Esophagus (tissue), 2 donors: ENCODE measurements around the gene VRK1. TPM values are rescaled to one million over a fixed set of nuclear protein-coding genes. Genes with fewer than 3 reads are reported as not detected.

Experiments used
- H3K27ac ChIP-seq, 2 donors: one replicate each; pipeline ENCODE4 v1.5.1; 2013; ENCODE audit warnings: low read depth in 2 of 2, mild to moderate bottlenecking in 2 of 2, inconsistent platforms in 1 of 2, low read length in 1 of 2, moderate library complexity in 1 of 2
- H3K27me3 ChIP-seq, 2 donors: one replicate each; pipeline ENCODE4 v1.6.1; 2013; ENCODE audit warnings: low read length in 2 of 2, control low read depth in 1 of 2, mild to moderate bottlenecking in 1 of 2; ENCODE audit not compliant: insufficient read depth in 2 of 2, control insufficient read depth in 1 of 2
- H3K36me3 ChIP-seq, 2 donors: one replicate each; pipeline ENCODE4 v1.6.1; 2013; ENCODE audit warnings: low read length in 1 of 2; ENCODE audit not compliant: control insufficient read depth in 2 of 2, insufficient read depth in 2 of 2
- H3K4me1 ChIP-seq, 2 donors: one replicate each; pipeline ENCODE4 v1.6.1; 2013; ENCODE audit warnings: low read length in 1 of 2; ENCODE audit not compliant: control insufficient read depth in 2 of 2, insufficient read depth in 2 of 2
- H3K4me3 ChIP-seq, 2 donors: one replicate each; pipeline ENCODE4 v1.5.1; 2013; ENCODE audit warnings: low read length in 2 of 2, mild to moderate bottlenecking in 2 of 2, low read depth in 1 of 2, moderate library complexity in 1 of 2
- H3K9me3 ChIP-seq, 2 donors: one replicate each; pipeline ENCODE4 v1.6.1; 2013; ENCODE audit warnings: mild to moderate bottlenecking in 2 of 2, low read depth in 1 of 2, low read length in 1 of 2, moderate library complexity in 1 of 2; ENCODE audit not compliant: control insufficient read depth in 2 of 2, insufficient read depth in 1 of 2
- WGBS, 2 donors: extraction: QIAGEN DNeasy Blood & Tissue Kit; methylation state at CpG; one replicate each; pipeline ENCODE4 v1.1.7; 2013; 5-methylcytosine and 5-hydroxymethylcytosine counted together
- polyA plus RNA-seq, 2 donors: library from polyadenylated mRNA; stranded (reverse); fragments of 200-250 nt; gene quantifications; one replicate each; pipeline ENCODE4 v1.2.3, GENCODE V29; 2013
- donor health status: healthy with polysubstance abuse.
- donor health status: Bipolar disorder and iron deficiency.

Gene VRK1
- polyA plus RNA-seq, 2 donors = 8.3 to 12.8 TPM

DNA sequence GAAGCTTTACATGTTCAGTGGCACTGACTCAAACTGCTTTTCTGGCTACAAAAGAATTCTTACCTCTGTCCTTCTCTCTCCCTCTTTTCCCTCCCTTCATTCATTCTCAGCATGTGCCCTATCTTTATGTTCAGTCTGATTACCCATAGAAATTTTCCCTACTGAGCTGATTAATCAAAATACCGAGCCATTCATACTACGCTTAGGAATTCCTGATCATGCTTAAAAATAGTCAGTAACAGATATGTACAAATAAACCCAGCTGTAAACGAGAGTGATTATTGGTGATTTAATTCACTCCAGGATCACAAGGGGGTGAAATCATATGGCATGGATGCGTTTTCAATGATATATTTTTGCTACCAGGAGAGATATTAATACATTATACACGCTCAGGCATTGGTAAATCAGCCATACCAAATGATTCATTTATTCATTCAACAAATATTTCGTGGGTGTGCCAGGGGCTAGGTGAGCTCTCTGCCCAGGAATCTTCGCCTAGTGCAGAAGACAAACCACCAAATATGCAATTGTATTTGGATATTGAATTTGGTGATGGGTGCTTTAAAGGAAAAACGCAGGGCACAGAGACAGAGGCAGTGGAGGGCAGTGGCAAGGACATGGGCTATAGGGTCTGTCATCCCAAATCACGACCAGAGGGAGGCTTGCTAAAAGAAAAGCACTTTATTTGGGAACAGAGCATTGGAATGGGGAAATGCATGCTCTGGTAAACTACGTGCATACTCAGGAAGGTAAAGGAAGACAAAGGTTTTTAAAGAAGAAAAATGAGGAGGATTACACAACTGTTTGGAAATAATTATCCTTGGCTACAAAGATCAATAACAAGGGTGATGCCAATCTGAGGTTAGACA lies 13.9 kb upstream of the VRK1 start:
- Histone ChIP-seq H3K4me3 (no peak overlapping the region), H3K27ac (no peak overlapping the region), H3K27me3 (no peaks in the 10 kb centered on the region), H3K9me3 (peaks cover 0 to 1% of the 10 kb centered on the region in 2 donors), H3K4me1 (no peaks in the 10 kb centered on the region), H3K36me3 (no peaks in the 10 kb centered on the region)
- 67 to 69% methylated on average over 10 of the region's 10 CpGs for WGBS, 2 donors

DNA sequence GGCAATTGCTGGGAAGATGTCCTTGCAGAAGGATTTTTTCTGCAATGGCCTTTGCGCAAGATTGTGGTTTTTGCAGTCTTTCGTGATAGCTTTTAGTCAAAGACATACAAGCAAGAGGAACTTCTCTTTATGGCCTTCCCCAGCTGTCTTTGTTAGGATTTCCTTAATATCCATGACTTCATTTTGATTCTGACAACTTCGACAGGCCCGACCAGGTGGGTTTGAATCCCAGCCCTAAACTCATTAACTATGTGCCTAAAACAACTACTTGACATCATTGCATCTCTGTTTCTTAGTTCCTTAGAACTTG lies 13.3 kb upstream of the VRK1 start:
- Histone ChIP-seq H3K4me3 (no peak overlapping the region), H3K36me3 (no peaks in the 10 kb centered on the region), H3K4me1 (no peaks in the 10 kb centered on the region), H3K27me3 (no peaks in the 10 kb centered on the region), H3K9me3 (peaks cover 0 to 1% of the 10 kb centered on the region in 2 donors), H3K27ac (no peak overlapping the region)
- WGBS, 2 donors = 71 to 73% methylated on average over 4 of the region's 4 CpGs

DNA sequence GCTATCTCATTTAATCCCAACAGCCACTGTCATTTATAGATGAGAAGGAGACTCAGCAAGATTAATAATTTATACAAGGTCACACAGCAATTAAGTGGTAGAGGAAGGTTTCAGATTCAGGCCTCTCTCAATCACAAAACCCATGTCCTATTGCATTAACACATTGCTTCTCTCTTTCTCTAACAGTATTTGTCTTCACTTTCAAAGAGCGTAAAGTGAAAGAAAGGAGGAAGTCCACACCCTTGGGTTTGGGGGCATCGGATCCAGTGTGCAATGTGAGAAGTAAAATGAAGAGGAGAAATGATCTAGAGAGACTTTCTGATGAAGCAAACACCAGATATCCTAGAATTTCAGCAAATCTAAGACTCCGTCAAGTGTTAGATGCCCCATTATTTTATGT lies 7.0 kb upstream of the VRK1 start:
- Histone ChIP-seq H3K4me1 (no peaks in the 10 kb centered on the region), H3K27ac (no peak overlapping the region), H3K4me3 (no peak overlapping the region), H3K9me3 (peaks cover 0 to 1% of the 10 kb centered on the region in 2 donors), H3K36me3 (no peaks in the 10 kb centered on the region), H3K27me3 (no peaks in the 10 kb centered on the region)
- WGBS, 2 donors = 44 to 59% methylated on average over 3 of the region's 3 CpGs

DNA sequence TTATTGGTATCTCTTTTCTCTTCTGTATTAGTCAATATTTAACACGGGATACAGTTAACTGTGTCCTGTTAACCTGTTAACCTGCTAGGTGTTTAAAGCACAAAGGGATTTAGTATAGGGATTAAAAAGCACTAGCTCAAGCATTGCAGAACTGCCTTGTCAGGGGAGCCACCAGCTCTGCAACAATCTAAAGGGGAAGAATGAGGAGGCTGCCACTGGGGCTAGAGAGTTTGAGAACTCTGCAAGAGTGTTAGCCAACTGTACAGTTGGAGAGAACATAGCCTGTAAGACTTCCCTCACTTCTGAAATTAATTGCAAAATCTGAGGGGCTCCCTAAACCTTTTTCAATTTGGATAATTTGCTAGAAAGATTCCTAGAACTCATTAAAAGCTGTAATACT lies 6.5 kb upstream of the VRK1 start:
- Histone ChIP-seq H3K9me3 (peaks cover 0 to 1% of the 10 kb centered on the region in 2 donors), H3K27ac (no peak overlapping the region), H3K4me1 (no peaks in the 10 kb centered on the region), H3K4me3 (no peak overlapping the region), H3K27me3 (no peaks in the 10 kb centered on the region), H3K36me3 (no peaks in the 10 kb centered on the region)
- WGBS, 2 donors = 67 to 74% methylated on average over 1 of the region's 1 CpG

DNA sequence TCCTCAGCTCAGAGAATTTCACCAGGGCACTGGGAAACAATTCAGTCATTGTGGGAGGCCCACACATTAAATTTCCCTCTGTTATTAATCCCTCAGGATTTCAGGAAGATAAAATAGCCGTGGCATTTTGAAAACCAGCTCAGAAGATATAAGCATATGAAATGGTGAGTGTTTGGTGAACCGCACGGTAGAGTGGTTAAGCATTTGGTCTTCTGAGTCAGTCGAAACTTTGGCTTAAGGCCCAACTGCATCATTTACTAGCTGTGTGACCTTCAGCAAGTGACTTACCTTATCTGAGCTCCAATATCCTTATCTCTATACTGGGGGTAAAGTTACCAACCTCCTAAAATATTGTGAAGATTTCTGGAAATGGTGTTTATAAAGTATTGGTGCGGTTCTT lies 5.2 kb upstream of the VRK1 start:
- Histone ChIP-seq H3K27ac (no peak overlapping the region), H3K4me1 (no peaks in the 10 kb centered on the region), H3K27me3 (no peaks in the 10 kb centered on the region), H3K4me3 (no peak overlapping the region), H3K36me3 (no peaks in the 10 kb centered on the region), H3K9me3 (no peaks in the 10 kb centered on the region)
- 77 to 82% methylated on average over 5 of the region's 5 CpGs for WGBS, 2 donors

DNA sequence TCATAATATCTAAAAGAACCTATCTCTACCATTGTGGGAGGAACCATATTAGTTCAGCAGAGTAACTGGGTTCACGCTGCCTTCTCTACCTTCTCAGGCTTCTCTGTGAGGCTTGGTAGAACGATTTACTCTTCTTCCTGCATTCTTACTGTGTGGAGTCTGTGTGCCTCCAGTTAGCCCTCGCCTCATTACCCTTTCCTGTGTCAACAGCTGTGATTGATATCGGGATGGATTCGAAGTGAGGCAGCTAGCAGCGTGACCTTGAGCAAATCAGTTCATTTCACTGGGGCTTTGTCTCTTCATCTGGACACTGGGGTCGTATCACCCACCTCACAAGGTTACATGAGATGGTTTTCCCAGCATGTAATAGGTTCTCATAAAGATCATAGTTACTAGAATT lies 4.6 kb upstream of the VRK1 start:
- Histone ChIP-seq H3K27ac (no peak overlapping the region), H3K4me3 (no peak overlapping the region), H3K27me3 (no peaks in the 10 kb centered on the region), H3K36me3 (no peaks in the 10 kb centered on the region), H3K9me3 (no peaks in the 10 kb centered on the region), H3K4me1 (no peaks in the 10 kb centered on the region)
- WGBS, 2 donors = 43 to 56% methylated on average over 7 of the region's 7 CpGs

DNA sequence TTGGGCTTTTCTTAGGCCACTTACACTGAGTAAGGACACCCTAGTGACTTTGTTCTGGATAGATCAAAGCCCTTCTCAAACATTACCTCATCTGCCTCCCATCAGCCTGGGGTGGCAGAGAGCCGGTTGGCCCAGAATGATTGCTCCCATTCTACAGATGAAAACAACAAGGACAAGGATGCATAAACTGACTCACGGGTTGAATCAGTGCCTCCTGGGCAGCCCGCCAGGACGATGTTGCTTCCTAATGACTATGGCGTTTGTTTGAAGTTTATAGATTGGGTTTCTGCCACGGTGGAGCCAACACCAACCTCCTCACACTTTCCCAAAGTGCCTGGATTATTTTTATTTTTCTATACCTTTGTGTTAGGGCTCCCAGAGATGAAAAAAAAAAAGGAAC lies 3.6 kb upstream of the VRK1 start:
- H3K9me3 ChIP-seq = no peaks in the 10 kb centered on the region
- no peaks in the 10 kb centered on the region for H3K27me3 ChIP-seq
- H3K4me1 ChIP-seq = peaks cover 0 to 4% of the 10 kb centered on the region in 2 donors
- H3K36me3 ChIP-seq = no peaks in the 10 kb centered on the region
- H3K27ac ChIP-seq = no peak overlapping the region
- 44 to 47% methylated on average over 6 of the region's 6 CpGs for whole genome bisulfite sequencing, 2 donors
- no peak overlapping the region for H3K4me3 ChIP-seq

DNA sequence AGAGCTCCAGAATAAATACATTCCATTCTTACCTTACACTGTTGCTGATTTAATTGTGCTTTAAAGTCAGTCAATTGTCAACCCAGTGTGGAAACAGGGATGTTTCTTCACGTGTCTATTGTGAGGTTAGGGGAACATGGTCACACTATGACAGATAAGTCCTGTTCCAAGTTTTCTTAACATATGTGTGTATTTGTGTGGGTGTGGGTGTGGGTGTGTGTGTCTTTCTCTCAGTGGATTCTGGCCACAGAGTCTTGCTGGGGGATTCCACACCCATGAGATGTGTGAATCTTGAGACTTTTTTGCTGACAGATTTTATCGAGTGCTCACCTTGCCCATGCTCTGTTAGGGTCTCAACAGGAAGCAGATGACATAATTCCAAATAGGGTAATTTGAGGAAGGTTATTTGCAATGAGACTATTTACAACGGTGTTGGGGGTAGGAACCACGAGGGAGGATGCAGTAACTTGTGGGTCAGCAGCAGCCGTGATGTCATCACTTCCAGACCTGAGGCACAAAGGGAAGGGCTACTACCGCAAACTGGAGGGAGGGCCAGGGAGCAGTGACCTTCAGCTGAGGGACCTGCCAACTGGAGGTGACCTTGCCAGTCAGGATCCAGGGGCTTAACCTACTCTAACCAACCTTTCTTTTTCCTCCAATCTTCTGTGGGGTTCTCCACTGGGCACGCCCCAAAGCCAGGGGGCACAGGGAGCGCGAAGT lies 1.9 kb upstream of the VRK1 start:
- Histone ChIP-seq H3K27me3 (no peaks in the 10 kb centered on the region), H3K27ac (no peak overlapping the region), H3K9me3 (no peaks in the 10 kb centered on the region), H3K36me3 (no peaks in the 10 kb centered on the region), H3K4me3 (no peak overlapping the region), H3K4me1 (peaks cover 0 to 4% of the 10 kb centered on the region in 2 donors)
- WGBS, 2 donors = 72 to 73% methylated on average over 9 of the region's 9 CpGs

DNA sequence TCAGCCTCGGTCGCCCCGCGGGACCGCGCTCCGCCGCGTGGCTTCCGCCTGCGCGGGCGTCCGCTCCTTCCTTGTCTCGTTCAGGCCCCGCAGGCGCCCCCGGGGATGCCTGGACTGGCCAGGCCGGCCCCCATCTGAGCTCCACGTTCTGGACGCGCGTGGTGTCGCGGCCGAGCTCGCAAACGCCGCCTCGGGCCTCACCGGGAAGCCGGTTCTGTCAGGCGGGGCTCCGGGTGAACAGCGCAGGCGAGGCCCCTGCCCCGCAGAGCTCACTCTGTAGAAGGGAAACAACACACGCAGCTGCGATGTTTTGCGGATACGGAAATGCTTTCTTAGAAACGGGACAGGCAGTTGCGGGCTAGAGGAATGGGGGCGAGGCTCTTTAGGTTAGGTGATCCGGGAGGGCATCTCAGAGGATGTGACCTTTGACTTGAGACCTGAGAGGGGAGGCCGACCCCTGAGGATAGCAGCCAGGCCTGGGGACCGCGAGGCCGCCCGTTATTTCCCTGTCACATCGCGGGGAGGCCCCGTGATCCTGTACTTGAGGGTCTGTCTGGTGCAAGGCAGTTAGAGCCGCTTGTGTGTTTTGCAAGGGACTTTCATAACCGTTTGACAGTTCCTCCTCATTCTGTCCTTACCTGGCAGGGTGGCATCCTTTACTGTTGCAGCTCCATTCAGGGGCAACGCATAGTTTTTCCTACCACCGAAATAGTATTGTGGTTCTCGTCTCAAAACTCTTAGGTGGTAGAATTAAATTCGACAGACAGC lies 584 bp downstream of the VRK1 start:
- H3K27me3 ChIP-seq = no peaks in the 10 kb centered on the region
- H3K9me3 ChIP-seq = no peaks in the 10 kb centered on the region
- peak overlapping the region; percentile 18 to 54 for H3K27ac ChIP-seq
- H3K4me1 ChIP-seq = peaks cover 0 to 4% of the 10 kb centered on the region in 2 donors
- H3K36me3 ChIP-seq = no peaks in the 10 kb centered on the region
- WGBS, 2 donors = 0 to 1% methylated on average over 58 to 59 of the region's 59 CpGs
- H3K4me3 ChIP-seq = peak overlapping the region; percentile 78 to 91
